HepG2 (cell line): ENCODE data around the gene SINHCAF. TPM values are rescaled to one million over a fixed set of nuclear protein-coding genes. Genes with fewer than 3 reads are reported as not detected.

Experiments used
- FOSL1 ChIP-seq: sonication (generic); formaldehyde crosslinking; IDR thresholded peaks from 2 replicates; pipeline ENCODE4 v1.9.0; 2021; ENCODE audit warnings: missing genetic modification reagents, borderline replicate concordance
- KLF12 ChIP-seq: sonication (generic); formaldehyde crosslinking; IDR thresholded peaks from 2 replicates; pipeline ENCODE4 v1.4.0; 2020; ENCODE audit warnings: missing genetic modification reagents, borderline replicate concordance
- NFAT5 ChIP-seq: sonication (generic); formaldehyde crosslinking; IDR thresholded peaks from 2 replicates; pipeline ENCODE4 v1.4.0; 2020; ENCODE audit warnings: missing genetic modification reagents
- SOX13 ChIP-seq, 3 experiments: fragments of 450-650 bp in 1 of 3; sonication (generic) in 1 of 3; formaldehyde crosslinking in 1 of 3; IDR thresholded peaks in 2 of 3; conservative IDR thresholded peaks in 1 of 3; 2 replicates each; pipeline versions ENCODE4 v1.5.0 to v1.6.1; 2016 to 2020; ENCODE audit warnings: antibody characterized with exemption in 1 of 3, mild to moderate bottlenecking in 1 of 3, missing compliant biosample characterization in 1 of 3, missing genetic modification reagents in 1 of 3, moderate library complexity in 1 of 3
- SOX5 ChIP-seq: IDR thresholded peaks from 2 replicates; pipeline ENCODE4 v1.6.1; 2016; ENCODE audit warnings: borderline replicate concordance
- SOX6 ChIP-seq, 2 experiments: fragments of 450-650 bp in 1 of 2; sonication (generic) in 1 of 2; formaldehyde crosslinking in 1 of 2; IDR thresholded peaks; 2 replicates each; pipeline versions ENCODE4 v1.4.0 to v1.6.1; 2017 to 2020; ENCODE audit warnings: antibody characterized with exemption in 1 of 2, mild to moderate bottlenecking in 1 of 2, missing genetic modification reagents in 1 of 2
- TAF15 ChIP-seq: fragments of 200-400 bp; formaldehyde crosslinking; IDR thresholded peaks from one replicate; pipeline ENCODE4 v1.6.1; 2018; ENCODE audit warnings: mild to moderate bottlenecking, low read depth, low read length; ENCODE audit not compliant: poor library complexity, severe bottlenecking
- ZBTB39 ChIP-seq: sonication (generic); formaldehyde crosslinking; IDR thresholded peaks from 2 replicates; pipeline ENCODE4 v1.5.0; 2020; ENCODE audit warnings: missing genetic modification reagents
- ZNF142 ChIP-seq: sonication (generic); formaldehyde crosslinking; IDR thresholded peaks from 2 replicates; pipeline ENCODE4 v1.4.0; 2020; ENCODE audit warnings: missing genetic modification reagents
- ZNF253 ChIP-seq: sonication (generic); formaldehyde crosslinking; IDR thresholded peaks from 2 replicates; pipeline ENCODE4 v1.8.0; 2022; ENCODE audit warnings: mild to moderate bottlenecking, missing genetic modification reagents, borderline replicate concordance
- polyA plus RNA-seq, 8 experiments: library from polyadenylated mRNA; depleted of rRNA in 3 of 8; stranded (reverse) in 7 of 8; unstranded in 1 of 8; fragments of >200 nt; fragmentation: Illumina TruSeq in 4 of 8; extraction: Trizol in 4 of 8; gene quantifications; 2 replicates each; pipeline versions ENCODE4 v1.2.1 to v1.2.3, GENCODE V29; 2011 to 2016; ENCODE audit warnings: low read depth in 4 of 8, missing spikeins in 1 of 8, mixed read lengths in 1 of 8; ENCODE audit not compliant: insufficient read depth in 1 of 8
- total RNA-seq, 5 experiments: library from RNA; depleted of rRNA; stranded (reverse); fragments of >200 nt; fragmentation: Illumina TruSeq; extraction: Trizol; gene quantifications; 2 replicates each; pipeline ENCODE4 v1.2.3, GENCODE V29; 2016; ENCODE audit warnings: low read depth in 1 of 5

The SINHCAF gene
- total and polyA plus RNA-seq, 2 of the 13 experiments (the other 11 are each of a cell fraction or from before 2014, with no cell fraction given): 54.6 to 97.8 TPM

GRCh38 chr12:31278832-31279231, 47.1 kb downstream of the SINHCAF start (continued):
- no peak for TF ChIP-seq ZNF142 (CRISPR knock-in tag)
- no peak for TF ChIP-seq TAF15
- no peak for TF ChIP-seq SOX6 (IDR thresholded peaks at IDR 0.05)
- TF ChIP-seq SOX6 (CRISPR knock-in tag; IDR thresholded peaks at IDR 0.05): peak; percentile 27; the same call in 1 of the 2 replicates
- TF ChIP-seq SOX5 (CRISPR knock-in tag): peak; percentile 24; the same call in 1 of the 2 replicates
- no peak for TF ChIP-seq ZNF253 (CRISPR knock-in tag)
- no peak for TF ChIP-seq FOSL1 (CRISPR knock-in tag)
- no peak for TF ChIP-seq NFAT5 (CRISPR knock-in tag)
- TF ChIP-seq SOX13 (IDR thresholded peaks at IDR 0.05): no peak
- TF ChIP-seq SOX13 (CRISPR knock-in tag; conservative IDR thresholded peaks at IDR 0.05 in 1 of 2, IDR thresholded peaks at IDR 0.05 in 1 of 2): peak in 1 of 2 experiments; percentile 78; a peak in 2 of 4 replicates
- no peak for TF ChIP-seq KLF12 (CRISPR knock-in tag)
- no peak for TF ChIP-seq ZBTB39 (CRISPR knock-in tag)
- TF ChIP-seq, all 625 proteins: peak for 4
